Liver (tissue), 9 donors: ENCODE results near the gene BHLHE40. TPM values are rescaled to one million over a fixed set of nuclear protein-coding genes. Genes with fewer than 3 reads are reported as not detected.

ENCODE experiments used
- DNase-seq: peaks from one replicate; pipeline ENCODE4 v3.0.0-alpha.2; 2017; ENCODE audit warnings: low spot score
- H3K27ac ChIP-seq, 2 donors: one replicate each; pipeline ENCODE4 v1.7.0; 2013; ENCODE audit warnings: inconsistent platforms in 2 of 2, low read length in 2 of 2, control low read depth in 1 of 2, low read depth in 1 of 2, mild to moderate bottlenecking in 1 of 2
- H3K27me3 ChIP-seq, 4 donors: one replicate each; pipeline versions ENCODE4 v1.6.1 to v1.7.0; 2013; ENCODE audit warnings: low read length in 3 of 4, inconsistent platforms in 1 of 4, mild to moderate bottlenecking in 1 of 4, moderate library complexity in 1 of 4; ENCODE audit not compliant: control insufficient read depth in 4 of 4, insufficient read depth in 4 of 4
- H3K36me3 ChIP-seq, 4 donors: one replicate each; pipeline versions ENCODE4 v1.6.1 to v1.7.0; 2013; ENCODE audit warnings: low read length in 3 of 4, mild to moderate bottlenecking in 3 of 4, low read depth in 1 of 4, moderate library complexity in 1 of 4; ENCODE audit not compliant: control insufficient read depth in 4 of 4, insufficient read depth in 3 of 4
- H3K4me1 ChIP-seq, 4 donors: one replicate each; pipeline versions ENCODE4 v1.6.1 to v1.7.0; 2013; ENCODE audit warnings: low read length in 3 of 4, mild to moderate bottlenecking in 3 of 4, moderate library complexity in 1 of 4; ENCODE audit not compliant: control insufficient read depth in 4 of 4, insufficient read depth in 4 of 4
- H3K4me3 ChIP-seq, 3 donors: one replicate each; pipeline versions ENCODE4 v1.6.1 to v1.7.0; 2013; ENCODE audit warnings: low read length in 3 of 3, control low read depth in 1 of 3, low read depth in 1 of 3, mild to moderate bottlenecking in 1 of 3
- H3K9ac ChIP-seq, 2 donors: one replicate each; pipeline ENCODE4 v1.7.0; 2013; ENCODE audit warnings: low read length in 2 of 2, mild to moderate bottlenecking in 2 of 2, moderate library complexity in 2 of 2, control low read depth in 1 of 2, low read depth in 1 of 2
- H3K9me3 ChIP-seq, 4 donors: one replicate each; pipeline versions ENCODE4 v1.6.1 to v1.7.0; 2013; ENCODE audit warnings: low read length in 3 of 4; ENCODE audit not compliant: control insufficient read depth in 4 of 4
- EGR1 ChIP-seq, 2 donors: IDR thresholded peaks; 2 replicates each; pipeline ENCODE4 v1.6.1; 2016 to 2018; ENCODE audit warnings: antibody characterized with exemption in 2 of 2, low read depth in 2 of 2
- GABPA ChIP-seq, 2 donors: IDR thresholded peaks in 1 of 2; conservative IDR thresholded peaks in 1 of 2; 2 replicates each; pipeline ENCODE4 v1.6.1; 2016; ENCODE audit warnings: antibody characterized with exemption in 2 of 2, mild to moderate bottlenecking in 1 of 2, moderate library complexity in 1 of 2
- JUND ChIP-seq, 2 donors: IDR thresholded peaks; 2 replicates each; pipeline ENCODE4 v1.6.1; 2016; ENCODE audit warnings: antibody characterized with exemption in 2 of 2
- RAD21 ChIP-seq, 2 donors: IDR thresholded peaks; 2 replicates each; pipeline ENCODE4 v1.6.1; 2016; ENCODE audit warnings: antibody characterized with exemption in 2 of 2, mild to moderate bottlenecking in 2 of 2
- RXRA ChIP-seq, 2 donors: IDR thresholded peaks; 2 replicates each; pipeline ENCODE4 v1.6.1; 2017 to 2018; ENCODE audit warnings: antibody characterized with exemption in 2 of 2, mild to moderate bottlenecking in 1 of 2
- SP1 ChIP-seq: IDR thresholded peaks from 2 replicates; pipeline ENCODE4 v1.6.1; 2018; ENCODE audit warnings: antibody characterized with exemption, mild to moderate bottlenecking
- TAF1 ChIP-seq: conservative IDR thresholded peaks from 2 replicates; pipeline ENCODE4 v1.6.1; 2016; ENCODE audit warnings: antibody characterized with exemption, mild to moderate bottlenecking
- YY1 ChIP-seq: IDR thresholded peaks from 2 replicates; pipeline ENCODE4 v1.6.1; 2016; ENCODE audit warnings: antibody characterized with exemption, mild to moderate bottlenecking
- WGBS: extraction: QIAGEN DNeasy Blood & Tissue Kit; methylation state at CpG from one replicate; pipeline ENCODE4 v1.1.7; 2013; 5-methylcytosine and 5-hydroxymethylcytosine counted together
- polyA plus RNA-seq, 2 donors: library from polyadenylated mRNA; stranded (reverse) in 1 of 2; unstranded in 1 of 2; fragments of 200-250 nt in 1 of 2; fragments of >200 nt in 1 of 2; fragmentation: Nextera tagmentation in 1 of 2; extraction: Ambion mirVana in 1 of 2; gene quantifications; one replicate each; pipeline versions ENCODE4 v1.2.1 to v1.2.3, GENCODE V29; 2013 to 2015
- total RNA-seq, 2 donors: library from RNA; depleted of rRNA; stranded (reverse); fragments of >200 nt; gene quantifications; one replicate each; pipeline ENCODE4 v1.2.3, GENCODE V29; 2014
- TF ChIP-seq, protein P1 (sequence below): IDR thresholded peaks from 2 replicates; pipeline ENCODE4 v1.6.1; 2016; ENCODE audit warnings: antibody characterized with exemption, mild to moderate bottlenecking
- TF ChIP-seq, protein P2 (sequence below): fragments of 150-350 bp; IDR thresholded peaks from 2 replicates; pipeline ENCODE4 v1.5.1; 2017; ENCODE audit warnings: improper control_type of control experiment, low read depth, low read length; ENCODE audit not compliant: missing input control
- TF ChIP-seq, protein P3 (sequence below): IDR thresholded peaks from 2 replicates; pipeline ENCODE4 v1.6.1; 2016; ENCODE audit warnings: antibody characterized with exemption
- donor health status: healthy.
- donor health status: healthy.
- donor health status: healthy.
- donor health status: healthy.
- donor health status: healthy.

BHLHE40 gene
- total and polyA plus RNA-seq, 4 donors, result 8.2 to 28.4 (median 18.0) TPM

DNA sequence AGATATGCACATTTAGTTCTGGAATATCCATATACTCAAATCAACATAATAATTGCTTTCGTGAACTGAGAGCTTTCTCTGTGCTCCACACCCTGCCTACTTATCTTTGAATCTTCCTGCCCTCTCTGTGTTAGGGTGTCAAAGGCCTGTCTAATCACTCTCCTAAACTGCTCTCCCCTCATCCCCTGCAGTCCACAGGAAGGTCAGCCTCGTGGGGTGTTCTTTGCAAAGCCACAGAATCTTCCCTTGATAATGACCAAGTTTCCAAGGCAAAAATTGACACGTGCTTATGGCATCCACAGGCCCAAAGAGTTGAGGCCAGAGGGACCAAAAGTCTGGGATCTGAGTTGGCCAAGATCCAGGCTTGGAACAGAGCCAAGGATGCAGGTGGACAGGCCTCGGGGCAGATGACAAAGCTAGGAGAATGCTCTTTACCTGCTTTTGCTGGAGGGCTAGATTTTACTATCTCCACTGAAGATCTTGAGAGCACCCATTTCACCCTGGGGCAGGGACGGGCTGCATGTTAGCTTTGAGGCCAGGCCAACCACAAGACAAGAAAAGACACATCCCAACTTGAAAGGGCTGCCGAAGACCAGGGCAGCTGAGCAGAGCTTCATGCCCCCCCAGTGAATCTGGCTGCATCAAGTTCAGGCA is 20.4 kb downstream of the BHLHE40 start:
- TF ChIP-seq, protein P1, sequence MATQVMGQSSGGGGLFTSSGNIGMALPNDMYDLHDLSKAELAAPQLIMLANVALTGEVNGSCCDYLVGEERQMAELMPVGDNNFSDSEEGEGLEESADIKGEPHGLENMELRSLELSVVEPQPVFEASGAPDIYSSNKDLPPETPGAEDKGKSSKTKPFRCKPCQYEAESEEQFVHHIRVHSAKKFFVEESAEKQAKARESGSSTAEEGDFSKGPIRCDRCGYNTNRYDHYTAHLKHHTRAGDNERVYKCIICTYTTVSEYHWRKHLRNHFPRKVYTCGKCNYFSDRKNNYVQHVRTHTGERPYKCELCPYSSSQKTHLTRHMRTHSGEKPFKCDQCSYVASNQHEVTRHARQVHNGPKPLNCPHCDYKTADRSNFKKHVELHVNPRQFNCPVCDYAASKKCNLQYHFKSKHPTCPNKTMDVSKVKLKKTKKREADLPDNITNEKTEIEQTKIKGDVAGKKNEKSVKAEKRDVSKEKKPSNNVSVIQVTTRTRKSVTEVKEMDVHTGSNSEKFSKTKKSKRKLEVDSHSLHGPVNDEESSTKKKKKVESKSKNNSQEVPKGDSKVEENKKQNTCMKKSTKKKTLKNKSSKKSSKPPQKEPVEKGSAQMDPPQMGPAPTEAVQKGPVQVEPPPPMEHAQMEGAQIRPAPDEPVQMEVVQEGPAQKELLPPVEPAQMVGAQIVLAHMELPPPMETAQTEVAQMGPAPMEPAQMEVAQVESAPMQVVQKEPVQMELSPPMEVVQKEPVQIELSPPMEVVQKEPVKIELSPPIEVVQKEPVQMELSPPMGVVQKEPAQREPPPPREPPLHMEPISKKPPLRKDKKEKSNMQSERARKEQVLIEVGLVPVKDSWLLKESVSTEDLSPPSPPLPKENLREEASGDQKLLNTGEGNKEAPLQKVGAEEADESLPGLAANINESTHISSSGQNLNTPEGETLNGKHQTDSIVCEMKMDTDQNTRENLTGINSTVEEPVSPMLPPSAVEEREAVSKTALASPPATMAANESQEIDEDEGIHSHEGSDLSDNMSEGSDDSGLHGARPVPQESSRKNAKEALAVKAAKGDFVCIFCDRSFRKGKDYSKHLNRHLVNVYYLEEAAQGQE, result no peak
- TF ChIP-seq EGR1 (IDR thresholded peaks at IDR 0.05; ENCODE audit: low read depth in 2 of 2) (no peak), TAF1 (no peak), RXRA (IDR thresholded peaks at IDR 0.05) (no peak), RAD21 (IDR thresholded peaks at IDR 0.05) (no peak), JUND (IDR thresholded peaks at IDR 0.05) (no peak), SP1 (no peak), YY1 (no peak)
- TF ChIP-seq, protein P2, sequence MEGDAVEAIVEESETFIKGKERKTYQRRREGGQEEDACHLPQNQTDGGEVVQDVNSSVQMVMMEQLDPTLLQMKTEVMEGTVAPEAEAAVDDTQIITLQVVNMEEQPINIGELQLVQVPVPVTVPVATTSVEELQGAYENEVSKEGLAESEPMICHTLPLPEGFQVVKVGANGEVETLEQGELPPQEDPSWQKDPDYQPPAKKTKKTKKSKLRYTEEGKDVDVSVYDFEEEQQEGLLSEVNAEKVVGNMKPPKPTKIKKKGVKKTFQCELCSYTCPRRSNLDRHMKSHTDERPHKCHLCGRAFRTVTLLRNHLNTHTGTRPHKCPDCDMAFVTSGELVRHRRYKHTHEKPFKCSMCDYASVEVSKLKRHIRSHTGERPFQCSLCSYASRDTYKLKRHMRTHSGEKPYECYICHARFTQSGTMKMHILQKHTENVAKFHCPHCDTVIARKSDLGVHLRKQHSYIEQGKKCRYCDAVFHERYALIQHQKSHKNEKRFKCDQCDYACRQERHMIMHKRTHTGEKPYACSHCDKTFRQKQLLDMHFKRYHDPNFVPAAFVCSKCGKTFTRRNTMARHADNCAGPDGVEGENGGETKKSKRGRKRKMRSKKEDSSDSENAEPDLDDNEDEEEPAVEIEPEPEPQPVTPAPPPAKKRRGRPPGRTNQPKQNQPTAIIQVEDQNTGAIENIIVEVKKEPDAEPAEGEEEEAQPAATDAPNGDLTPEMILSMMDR, result no peak
- TF ChIP-seq, protein P3, sequence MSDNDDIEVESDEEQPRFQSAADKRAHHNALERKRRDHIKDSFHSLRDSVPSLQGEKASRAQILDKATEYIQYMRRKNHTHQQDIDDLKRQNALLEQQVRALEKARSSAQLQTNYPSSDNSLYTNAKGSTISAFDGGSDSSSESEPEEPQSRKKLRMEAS, result no peak
- Histone ChIP-seq H3K4me1 (no peaks in the 10 kb centered on the region), H3K9ac (no peak overlapping the region), H3K9me3 (no peaks in the 10 kb centered on the region), H3K4me3 (no peak overlapping the region), H3K27ac (no peak overlapping the region), H3K27me3 (no peaks in the 10 kb centered on the region), H3K36me3 (no peaks in the 10 kb centered on the region)
- no peak for DNase-seq
- WGBS, result 75% methylated on average over 6 of the region's 6 CpGs

DNA sequence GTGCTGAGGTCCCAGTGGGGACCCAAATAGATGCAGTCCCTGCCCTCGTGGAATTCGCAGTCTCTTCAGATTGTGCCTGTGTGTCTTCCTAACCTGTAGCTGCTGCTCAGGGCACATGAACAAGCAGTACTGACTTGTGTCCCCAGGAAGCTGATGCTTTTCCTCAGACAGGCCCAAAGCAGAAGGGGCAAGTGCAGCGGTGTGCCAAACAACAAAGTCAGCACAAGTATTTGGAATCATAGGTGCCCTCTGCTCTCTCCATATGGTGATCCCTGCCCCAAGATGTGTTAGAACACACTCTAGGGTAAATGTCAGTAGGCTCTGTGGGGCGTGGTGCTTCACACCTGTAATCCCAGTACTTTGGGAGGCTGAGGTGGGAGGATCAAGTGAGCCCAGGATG is 21.9 kb downstream of the BHLHE40 start:
- Histone ChIP-seq H3K4me1 (no peaks in the 10 kb centered on the region), H3K27ac (no peak overlapping the region), H3K4me3 (no peak overlapping the region), H3K27me3 (no peaks in the 10 kb centered on the region), H3K36me3 (no peaks in the 10 kb centered on the region), H3K9ac (no peak overlapping the region), H3K9me3 (no peaks in the 10 kb centered on the region)
- no peak for DNase-seq
- TF ChIP-seq TAF1, result no peak
- TF ChIP-seq, protein P2, result no peak
- TF ChIP-seq, protein P1, result no peak
- TF ChIP-seq GABPA (IDR thresholded peaks at IDR 0.05 in 1 of 2, conservative IDR thresholded peaks at IDR 0.05 in 1 of 2), result no peak
- WGBS, result 94% methylated on average over 4 of the region's 4 CpGs
